Mesendoderm (in vitro differentiated cells): ENCODE measurements around the gene SNAP25.

ENCODE experiments used
- DNase-seq: peaks from one replicate; pipeline ENCODE4 v3.0.0; 2013
- H2AK5ac ChIP-seq: 2 replicates; pipeline ENCODE4 v1.6.1; 2013; ENCODE audit warnings: low read length, inconsistent platforms
- H2BK120ac ChIP-seq: 2 replicates; pipeline ENCODE4 v1.6.1; 2013; ENCODE audit warnings: low read depth, mild to moderate bottlenecking, low read length, moderate library complexity, mixed read lengths
- H2BK15ac ChIP-seq: replicated peaks from 2 replicates; pipeline ENCODE4 v1.6.1; 2013; ENCODE audit warnings: low read depth, mild to moderate bottlenecking, moderate library complexity
- H2BK5ac ChIP-seq: 2 replicates; pipeline ENCODE4 v1.6.1; 2013; ENCODE audit warnings: low read length, inconsistent platforms
- H3K18ac ChIP-seq: 2 replicates; pipeline ENCODE4 v1.6.1; 2013; ENCODE audit warnings: mild to moderate bottlenecking, low read length, mixed read lengths
- H3K23ac ChIP-seq: one replicate; pipeline ENCODE4 v1.6.1; 2013; ENCODE audit warnings: low read length
- H3K27ac ChIP-seq: 2 replicates; pipeline ENCODE4 v1.5.1; 2013; ENCODE audit warnings: low read depth, mild to moderate bottlenecking, inconsistent platforms, low read length, moderate library complexity
- H3K27me3 ChIP-seq: 2 replicates; pipeline ENCODE4 v1.6.1; 2013; ENCODE audit warnings: low read length, control low read depth, mild to moderate bottlenecking, inconsistent platforms; ENCODE audit not compliant: insufficient read depth, poor library complexity
- H3K36me3 ChIP-seq: 2 replicates; pipeline ENCODE4 v1.6.1; 2013; ENCODE audit warnings: low read length, inconsistent platforms; ENCODE audit not compliant: control insufficient read depth, insufficient read depth
- H3K4ac ChIP-seq: one replicate; pipeline ENCODE4 v1.6.1; 2013; ENCODE audit warnings: low read depth, mild to moderate bottlenecking, low read length, moderate library complexity
- H3K4me1 ChIP-seq: 2 replicates; pipeline ENCODE4 v1.6.1; 2013; ENCODE audit warnings: low read depth, low read length, inconsistent platforms; ENCODE audit not compliant: control insufficient read depth
- H3K4me2 ChIP-seq: 2 replicates; pipeline ENCODE4 v1.6.1; 2013; ENCODE audit warnings: low read length
- H3K4me3 ChIP-seq: 2 replicates; pipeline ENCODE4 v1.5.1; 2013; ENCODE audit warnings: mild to moderate bottlenecking, low read length
- H3K56ac ChIP-seq: one replicate; pipeline ENCODE4 v1.6.1; 2013; ENCODE audit warnings: low read length
- H3K79me1 ChIP-seq: 2 replicates; pipeline ENCODE4 v1.6.1; 2013; ENCODE audit warnings: low read length, inconsistent platforms
- H3K79me2 ChIP-seq: 2 replicates; pipeline ENCODE4 v1.6.1; 2013; ENCODE audit warnings: mild to moderate bottlenecking, low read length; ENCODE audit not compliant: control insufficient read depth, insufficient read depth
- H3K9ac ChIP-seq: 2 replicates; pipeline ENCODE4 v1.6.1; 2013; ENCODE audit warnings: low read length, inconsistent platforms
- H4K5ac ChIP-seq: one replicate; pipeline ENCODE4 v1.6.1; 2013; ENCODE audit warnings: low read length
- H4K8ac ChIP-seq: one replicate; pipeline ENCODE4 v1.6.1; 2013; ENCODE audit warnings: low read depth, mild to moderate bottlenecking, control low read depth, low read length, moderate library complexity
- WGBS: extraction: QIAGEN DNeasy Blood & Tissue Kit; methylation state at CpG from one replicate; pipeline ENCODE4 v1.1.7; 2013; ENCODE audit warnings: low lambda C conversion rate, missing lambda C conversion rate; ENCODE audit not compliant: insufficient coverage; ENCODE audit errors: extremely low coverage; 5-methylcytosine and 5-hydroxymethylcytosine counted together

Gene SNAP25

GRCh38 chr20:10174400-10174799, 44.2 kb upstream of the SNAP25 start:
- H4K8ac ChIP-seq, result no peak overlapping the region
- no peak overlapping the region for H3K4me2 ChIP-seq
- no peak overlapping the region for H2BK15ac ChIP-seq
- no peaks in the 10 kb centered on the region for H3K79me2 ChIP-seq
- no peak overlapping the region for H4K5ac ChIP-seq
- no peak overlapping the region for H3K56ac ChIP-seq
- H3K4me1 ChIP-seq, result peaks cover 3% of the 10 kb centered on the region
- no peak overlapping the region for H3K27ac ChIP-seq
- no peaks in the 10 kb centered on the region for H3K36me3 ChIP-seq
- H3K18ac ChIP-seq, result no peak overlapping the region
- no peak overlapping the region for H3K9ac ChIP-seq
- no peak overlapping the region for H2BK120ac ChIP-seq
- no CpG with 5 or more reads among the region's 1 CpG for WGBS
- no peak overlapping the region for H3K4me3 ChIP-seq
- no peak overlapping the region for H2BK5ac ChIP-seq
- H3K23ac ChIP-seq, result no peak overlapping the region
- H3K4ac ChIP-seq, result no peak overlapping the region
- no peaks in the 10 kb centered on the region for H3K27me3 ChIP-seq
- H3K79me1 ChIP-seq, result no peaks in the 10 kb centered on the region
- no peak for DNase-seq
- no peak overlapping the region for H2AK5ac ChIP-seq

- no peak for DNase-seq
- Histone ChIP-seq H3K79me1 (no peaks in the 10 kb centered on the region), H3K9ac (no peak overlapping the region), H3K56ac (no peak overlapping the region), H4K8ac (no peak overlapping the region), H4K5ac (no peak overlapping the region), H3K18ac (no peak overlapping the region), H3K4me1 (peaks cover 3% of the 10 kb centered on the region), H3K79me2 (no peaks in the 10 kb centered on the region), H2AK5ac (no peak overlapping the region), H3K4ac (no peak overlapping the region), H3K27ac (no peak overlapping the region), H2BK15ac (no peak overlapping the region), H3K4me2 (no peak overlapping the region), H2BK5ac (no peak overlapping the region), H3K27me3 (no peaks in the 10 kb centered on the region), H3K36me3 (no peaks in the 10 kb centered on the region), H2BK120ac (no peak overlapping the region), H3K23ac (no peak overlapping the region), H3K4me3 (no peak overlapping the region)
- no CpG with 5 or more reads among the region's 3 CpGs for WGBS
These were observed 41.3 kb upstream of the SNAP25 start for GRCh38 chr20:10177326-10177725.

- Histone ChIP-seq H3K27me3 (no peaks in the 10 kb centered on the region), H3K4ac (no peak overlapping the region)
These were observed 40.5 kb upstream of the SNAP25 start for GRCh38 chr20:10178091-10178490.

GRCh38 chr20:10178727-10179313, 39.8 kb upstream of the SNAP25 start:
- DNase-seq, result no peak
- Histone ChIP-seq H3K4me1 (no peaks in the 10 kb centered on the region), H2BK5ac (no peak overlapping the region), H3K56ac (no peak overlapping the region), H3K4me2 (no peak overlapping the region), H2BK15ac (no peak overlapping the region), H2BK120ac (no peak overlapping the region), H4K8ac (no peak overlapping the region), H3K18ac (no peak overlapping the region), H3K79me1 (no peaks in the 10 kb centered on the region), H3K4me3 (no peak overlapping the region), H3K79me2 (no peaks in the 10 kb centered on the region), H3K36me3 (no peaks in the 10 kb centered on the region), H2AK5ac (no peak overlapping the region), H3K9ac (no peak overlapping the region), H3K27me3 (no peaks in the 10 kb centered on the region), H3K4ac (no peak overlapping the region), H3K27ac (no peak overlapping the region), H4K5ac (no peak overlapping the region), H3K23ac (no peak overlapping the region)
- WGBS, result no CpG with 5 or more reads among the region's 3 CpGs

More at GRCh38 chr20:10178091-10178490, 40.5 kb upstream of the SNAP25 start:
- no peaks in the 10 kb centered on the region for H3K4me1 ChIP-seq
- no peak overlapping the region for H3K27ac ChIP-seq
- no peak overlapping the region for H3K4me3 ChIP-seq
- H4K8ac ChIP-seq, result no peak overlapping the region
- no peak overlapping the region for H2AK5ac ChIP-seq
- no peak overlapping the region for H4K5ac ChIP-seq
- H2BK15ac ChIP-seq, result no peak overlapping the region
- no peak overlapping the region for H3K56ac ChIP-seq
- H3K4me2 ChIP-seq, result no peak overlapping the region
- H3K23ac ChIP-seq, result no peak overlapping the region
- H2BK120ac ChIP-seq, result no peak overlapping the region
- no peak overlapping the region for H3K9ac ChIP-seq
- H3K18ac ChIP-seq, result no peak overlapping the region
- H2BK5ac ChIP-seq, result no peak overlapping the region
- no peaks in the 10 kb centered on the region for H3K79me1 ChIP-seq
- WGBS, result 100% methylated on average over 1 of the region's 1 CpG
- DNase-seq, result no peak
- no peaks in the 10 kb centered on the region for H3K36me3 ChIP-seq
- H3K79me2 ChIP-seq, result no peaks in the 10 kb centered on the region

GRCh38 chr20:10179574-10180298, 38.9 kb upstream of the SNAP25 start:
- H3K79me1 ChIP-seq, result no peaks in the 10 kb centered on the region
- no peak overlapping the region for H3K27ac ChIP-seq
- H3K56ac ChIP-seq, result no peak overlapping the region
- no peak overlapping the region for H3K23ac ChIP-seq
- H3K27me3 ChIP-seq, result no peaks in the 10 kb centered on the region
- H2AK5ac ChIP-seq, result no peak overlapping the region
- H3K4ac ChIP-seq, result no peak overlapping the region
- no peaks in the 10 kb centered on the region for H3K79me2 ChIP-seq
- no peak overlapping the region for H3K9ac ChIP-seq
- DNase-seq, result peak; percentile 47
- H3K18ac ChIP-seq, result no peak overlapping the region
- no peak overlapping the region for H3K4me2 ChIP-seq
- no peak overlapping the region for H3K4me3 ChIP-seq
- no peak overlapping the region for H4K8ac ChIP-seq
- no peak overlapping the region for H2BK120ac ChIP-seq
- no peak overlapping the region for H2BK5ac ChIP-seq
- H3K4me1 ChIP-seq, result no peaks in the 10 kb centered on the region
- H3K36me3 ChIP-seq, result no peaks in the 10 kb centered on the region
- WGBS, result no CpG with 5 or more reads among the region's 4 CpGs
- no peak overlapping the region for H4K5ac ChIP-seq
- H2BK15ac ChIP-seq, result no peak overlapping the region
